ENCODE measurements around the gene S100G.

The S100G gene

DNA sequence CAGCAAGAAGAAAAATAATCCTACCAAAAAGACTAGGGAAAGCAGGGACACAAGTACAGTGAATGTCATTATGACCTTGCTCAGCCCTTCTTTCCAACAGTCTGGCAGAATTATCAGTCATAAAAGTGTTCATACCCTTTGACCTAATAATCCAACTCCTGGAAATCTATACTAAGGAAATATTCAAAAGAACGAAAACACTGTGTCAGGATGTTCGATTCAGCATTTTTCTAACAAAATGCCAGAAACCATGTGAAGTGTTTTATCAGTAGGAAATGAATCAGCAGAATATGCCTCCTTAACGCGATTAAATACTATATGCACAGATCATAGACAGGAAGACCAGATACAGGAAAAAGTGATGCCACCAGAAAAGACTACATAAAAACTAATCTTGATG, 16.2 kb upstream of the S100G start:
- Histone ChIP-seq H3K9ac (ENCODE audit: low read length) (no peak overlapping the region), H3K4me3 (ENCODE audit: low read length) (no peak overlapping the region), H3K9me3 (replicated peaks; ENCODE audit: insufficient read depth, low read length) (no peaks in the 10 kb centered on the region), H3K4me1 (ENCODE audit: low read length) (no peaks in the 10 kb centered on the region), H3K27me3 (replicated peaks; ENCODE audit: insufficient read depth, low read length) (no peaks in the 10 kb centered on the region), H3K9me2 (replicated peaks; ENCODE audit: insufficient read depth, low read length) (no peaks in the 10 kb centered on the region), H3K27ac (ENCODE audit: low read length) (no peak overlapping the region), H3K4me2 (ENCODE audit: low read depth, low read length) (no peak overlapping the region), H2AFZ (ENCODE audit: low read length) (no peak overlapping the region), H3K36me3 (replicated peaks; ENCODE audit: insufficient read depth, low read length) (no peaks in the 10 kb centered on the region), H4K20me1 (ENCODE audit: insufficient read depth, low read length) (no peaks in the 10 kb centered on the region), H3K79me2 (ENCODE audit: low read length) (no peaks in the 10 kb centered on the region), H3F3A (ENCODE audit: insufficient read depth, low read length) (no peaks in the 10 kb centered on the region)
- no peak for DNase-seq
- no peak for TF ChIP-seq EZH2 (optimal IDR thresholded peaks at IDR 0.05; ENCODE audit: low read depth, low read length)
- TF ChIP-seq CTCF (IDR thresholded peaks at IDR 0.05; ENCODE audit: low read length), result no peak
- no peak for TF ChIP-seq EZH2phosphoT487 (IDR thresholded peaks at IDR 0.05; ENCODE audit: low read length)

DNA sequence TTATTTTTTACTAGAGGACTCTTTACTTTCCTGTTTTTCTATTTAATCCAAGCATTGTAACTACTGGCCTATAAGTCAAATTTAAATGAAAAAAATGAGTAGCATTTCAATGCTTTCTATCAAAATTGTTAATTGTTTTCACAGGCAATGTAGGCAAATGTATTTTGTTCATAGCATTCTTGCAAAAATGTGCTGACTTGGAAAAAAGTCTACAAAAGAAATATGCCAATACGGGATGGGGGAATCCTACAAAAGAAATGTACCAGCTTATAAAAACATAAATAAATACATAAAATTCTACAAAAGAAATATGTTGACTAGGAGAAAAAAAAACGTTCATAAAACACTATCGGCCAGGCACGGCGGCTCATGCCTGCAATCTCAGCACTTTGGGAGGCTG, 14.9 kb upstream of the S100G start:
- Histone ChIP-seq H3K36me3 (replicated peaks; ENCODE audit: insufficient read depth, low read length) (no peaks in the 10 kb centered on the region), H3K9me3 (replicated peaks; ENCODE audit: insufficient read depth, low read length) (no peaks in the 10 kb centered on the region)

GRCh38 chrX:16635596-16635995, 14.4 kb upstream of the S100G start:
- H3K36me3 ChIP-seq (replicated peaks; ENCODE audit: insufficient read depth, low read length), result no peaks in the 10 kb centered on the region
- no peak overlapping the region for H3K9ac ChIP-seq (ENCODE audit: low read length)
- no peak overlapping the region for H3K4me3 ChIP-seq (ENCODE audit: low read length)
- H3K27ac ChIP-seq (ENCODE audit: low read length), result no peak overlapping the region
- H3K79me2 ChIP-seq (ENCODE audit: low read length), result no peaks in the 10 kb centered on the region
- H2AFZ ChIP-seq (ENCODE audit: low read length), result no peak overlapping the region
- H3K9me2 ChIP-seq (replicated peaks; ENCODE audit: insufficient read depth, low read length), result no peaks in the 10 kb centered on the region
- no peaks in the 10 kb centered on the region for H3K27me3 ChIP-seq (replicated peaks; ENCODE audit: insufficient read depth, low read length)
- no peak overlapping the region for H3K4me2 ChIP-seq (ENCODE audit: low read depth, low read length)
- no peaks in the 10 kb centered on the region for H3K9me3 ChIP-seq (replicated peaks; ENCODE audit: insufficient read depth, low read length)
- no peak for TF ChIP-seq EZH2phosphoT487 (IDR thresholded peaks at IDR 0.05; ENCODE audit: low read length)
- TF ChIP-seq EZH2 (optimal IDR thresholded peaks at IDR 0.05; ENCODE audit: low read depth, low read length), result no peak
- no peak for TF ChIP-seq CTCF (IDR thresholded peaks at IDR 0.05; ENCODE audit: low read length)
- H3F3A ChIP-seq (ENCODE audit: insufficient read depth, low read length), result no peaks in the 10 kb centered on the region
- no peak for DNase-seq
- H4K20me1 ChIP-seq (ENCODE audit: insufficient read depth, low read length), result no peaks in the 10 kb centered on the region
- no peaks in the 10 kb centered on the region for H3K4me1 ChIP-seq (ENCODE audit: low read length)

More for the DNA sequence above, 14.9 kb upstream of the S100G start:
- no peak overlapping the region for H2AFZ ChIP-seq (ENCODE audit: low read length)
- TF ChIP-seq EZH2 (optimal IDR thresholded peaks at IDR 0.05; ENCODE audit: low read depth, low read length) (no peak), CTCF (IDR thresholded peaks at IDR 0.05; ENCODE audit: low read length) (no peak), EZH2phosphoT487 (IDR thresholded peaks at IDR 0.05; ENCODE audit: low read length) (no peak)
- no peak for DNase-seq
- H3K4me2 ChIP-seq (ENCODE audit: low read depth, low read length), result no peak overlapping the region
- H4K20me1 ChIP-seq (ENCODE audit: insufficient read depth, low read length), result no peaks in the 10 kb centered on the region
- H3K4me1 ChIP-seq (ENCODE audit: low read length), result no peaks in the 10 kb centered on the region
- no peaks in the 10 kb centered on the region for H3F3A ChIP-seq (ENCODE audit: insufficient read depth, low read length)
- H3K27me3 ChIP-seq (replicated peaks; ENCODE audit: insufficient read depth, low read length), result no peaks in the 10 kb centered on the region
- no peaks in the 10 kb centered on the region for H3K79me2 ChIP-seq (ENCODE audit: low read length)
- no peak overlapping the region for H3K27ac ChIP-seq (ENCODE audit: low read length)
- no peaks in the 10 kb centered on the region for H3K9me2 ChIP-seq (replicated peaks; ENCODE audit: insufficient read depth, low read length)
- no peak overlapping the region for H3K9ac ChIP-seq (ENCODE audit: low read length)
- H3K4me3 ChIP-seq (ENCODE audit: low read length), result no peak overlapping the region

Measured in MM.1S (cell line).